Measurements from ENCODE around the gene SHMT2. TPM values are rescaled to one million over a fixed set of nuclear protein-coding genes. Genes with fewer than 3 reads are reported as not detected.

SHMT2 gene
- total and polyA plus RNA-seq, 8 donors, result 20.0 to 183 (median 55.5) TPM

DNA sequence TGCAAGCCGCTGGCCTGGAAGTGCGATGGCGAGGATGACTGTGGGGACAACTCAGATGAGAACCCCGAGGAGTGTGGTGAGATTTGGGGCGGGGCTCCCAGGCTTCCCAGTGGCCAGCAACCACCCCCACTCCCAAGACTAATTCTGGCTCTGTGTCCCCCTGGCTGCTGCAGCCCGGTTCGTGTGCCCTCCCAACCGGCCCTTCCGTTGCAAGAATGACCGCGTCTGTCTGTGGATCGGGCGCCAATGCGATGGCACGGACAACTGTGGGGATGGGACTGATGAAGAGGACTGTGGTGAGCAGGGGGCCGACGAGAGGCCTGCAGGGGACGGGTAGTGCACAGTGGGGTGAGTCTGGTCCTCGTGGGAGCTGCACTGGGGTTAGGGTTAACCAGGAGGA, 25.1 kb upstream of the SHMT2 start:
- Histone ChIP-seq H3K27ac (no peak overlapping the region), H3K9me3 (no peaks in the 10 kb centered on the region), H3K36me3 (no peaks in the 10 kb centered on the region), H3K4me1 (no peaks in the 10 kb centered on the region), H3K27me3 (no peaks in the 10 kb centered on the region), H3K4me3 (no peak overlapping the region)
- DNase-seq (no peak), FAIRE-seq (no peak), ATAC-seq (no peak)
- TF ChIP-seq, protein P1, sequence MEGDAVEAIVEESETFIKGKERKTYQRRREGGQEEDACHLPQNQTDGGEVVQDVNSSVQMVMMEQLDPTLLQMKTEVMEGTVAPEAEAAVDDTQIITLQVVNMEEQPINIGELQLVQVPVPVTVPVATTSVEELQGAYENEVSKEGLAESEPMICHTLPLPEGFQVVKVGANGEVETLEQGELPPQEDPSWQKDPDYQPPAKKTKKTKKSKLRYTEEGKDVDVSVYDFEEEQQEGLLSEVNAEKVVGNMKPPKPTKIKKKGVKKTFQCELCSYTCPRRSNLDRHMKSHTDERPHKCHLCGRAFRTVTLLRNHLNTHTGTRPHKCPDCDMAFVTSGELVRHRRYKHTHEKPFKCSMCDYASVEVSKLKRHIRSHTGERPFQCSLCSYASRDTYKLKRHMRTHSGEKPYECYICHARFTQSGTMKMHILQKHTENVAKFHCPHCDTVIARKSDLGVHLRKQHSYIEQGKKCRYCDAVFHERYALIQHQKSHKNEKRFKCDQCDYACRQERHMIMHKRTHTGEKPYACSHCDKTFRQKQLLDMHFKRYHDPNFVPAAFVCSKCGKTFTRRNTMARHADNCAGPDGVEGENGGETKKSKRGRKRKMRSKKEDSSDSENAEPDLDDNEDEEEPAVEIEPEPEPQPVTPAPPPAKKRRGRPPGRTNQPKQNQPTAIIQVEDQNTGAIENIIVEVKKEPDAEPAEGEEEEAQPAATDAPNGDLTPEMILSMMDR (IDR thresholded peaks at IDR 0.05), result no peak
- 88 to 91% methylated on average over 19 of the region's 19 CpGs for WGBS, 2 donors
- intact Hi-C loops (cut with DNase I), result no loop called here

DNA sequence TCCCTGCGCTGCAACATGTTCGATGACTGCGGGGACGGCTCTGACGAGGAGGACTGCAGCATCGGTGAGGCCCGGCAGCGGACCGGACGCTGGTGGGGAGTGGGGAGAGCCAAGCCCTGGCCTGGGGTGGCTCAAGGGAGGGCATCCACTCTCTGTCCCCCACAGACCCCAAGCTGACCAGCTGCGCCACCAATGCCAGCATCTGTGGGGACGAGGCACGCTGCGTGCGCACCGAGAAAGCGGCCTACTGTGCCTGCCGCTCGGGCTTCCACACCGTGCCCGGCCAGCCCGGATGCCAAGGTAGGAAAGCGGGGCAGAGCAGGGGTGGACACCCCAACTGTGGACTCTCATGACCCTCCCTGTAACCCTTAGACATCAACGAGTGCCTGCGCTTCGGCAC, 24.3 kb upstream of the SHMT2 start:
- 94 to 98% methylated on average over 26 of the region's 26 CpGs for WGBS, 2 donors
- H3K4me1 ChIP-seq, result no peaks in the 10 kb centered on the region
- no peak for ATAC-seq

DNA sequence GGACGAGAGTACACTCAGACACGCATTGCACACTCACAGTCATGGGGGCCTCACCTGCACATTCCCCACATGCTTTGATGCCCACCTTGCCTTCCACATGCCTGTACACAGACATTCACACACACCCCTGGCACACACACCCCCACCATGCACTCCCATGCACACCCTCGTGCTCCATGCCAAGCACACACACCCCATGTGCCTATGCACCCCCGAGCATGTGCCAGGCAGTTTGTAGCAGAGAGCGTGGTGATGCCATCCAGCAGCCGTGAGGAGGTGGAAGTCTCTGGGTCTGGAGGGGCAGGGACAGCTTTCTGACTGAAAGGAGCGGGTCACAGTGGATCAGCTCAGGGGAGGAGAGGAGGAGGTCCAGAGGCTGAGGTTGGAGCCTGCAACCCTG, 23.6 kb upstream of the SHMT2 start:
- no peak for ATAC-seq
- H3K36me3 ChIP-seq, result no peaks in the 10 kb centered on the region
- FAIRE-seq, result no peak
- no peak overlapping the region for H3K27ac ChIP-seq
- no peaks in the 10 kb centered on the region for H3K27me3 ChIP-seq
- no peaks in the 10 kb centered on the region for H3K9me3 ChIP-seq
- no peak overlapping the region for H3K4me3 ChIP-seq
- intact Hi-C loops (cut with DNase I), result no loop called here
- TF ChIP-seq, protein P1 (IDR thresholded peaks at IDR 0.05), result no peak
- 84 to 93% methylated on average over 7 of the region's 7 CpGs for WGBS, 2 donors
- no peak for DNase-seq
- H3K4me1 ChIP-seq, result no peaks in the 10 kb centered on the region

More for the DNA sequence above, 24.3 kb upstream of the SHMT2 start:
- TF ChIP-seq, protein P1 (IDR thresholded peaks at IDR 0.05), result no peak
- Histone ChIP-seq H3K4me3 (no peak overlapping the region), H3K36me3 (no peaks in the 10 kb centered on the region), H3K27me3 (no peaks in the 10 kb centered on the region), H3K27ac (no peak overlapping the region), H3K9me3 (no peaks in the 10 kb centered on the region)
- intact Hi-C loops (cut with DNase I), result no loop called here
- no peak for FAIRE-seq
- no peak for DNase-seq

DNA sequence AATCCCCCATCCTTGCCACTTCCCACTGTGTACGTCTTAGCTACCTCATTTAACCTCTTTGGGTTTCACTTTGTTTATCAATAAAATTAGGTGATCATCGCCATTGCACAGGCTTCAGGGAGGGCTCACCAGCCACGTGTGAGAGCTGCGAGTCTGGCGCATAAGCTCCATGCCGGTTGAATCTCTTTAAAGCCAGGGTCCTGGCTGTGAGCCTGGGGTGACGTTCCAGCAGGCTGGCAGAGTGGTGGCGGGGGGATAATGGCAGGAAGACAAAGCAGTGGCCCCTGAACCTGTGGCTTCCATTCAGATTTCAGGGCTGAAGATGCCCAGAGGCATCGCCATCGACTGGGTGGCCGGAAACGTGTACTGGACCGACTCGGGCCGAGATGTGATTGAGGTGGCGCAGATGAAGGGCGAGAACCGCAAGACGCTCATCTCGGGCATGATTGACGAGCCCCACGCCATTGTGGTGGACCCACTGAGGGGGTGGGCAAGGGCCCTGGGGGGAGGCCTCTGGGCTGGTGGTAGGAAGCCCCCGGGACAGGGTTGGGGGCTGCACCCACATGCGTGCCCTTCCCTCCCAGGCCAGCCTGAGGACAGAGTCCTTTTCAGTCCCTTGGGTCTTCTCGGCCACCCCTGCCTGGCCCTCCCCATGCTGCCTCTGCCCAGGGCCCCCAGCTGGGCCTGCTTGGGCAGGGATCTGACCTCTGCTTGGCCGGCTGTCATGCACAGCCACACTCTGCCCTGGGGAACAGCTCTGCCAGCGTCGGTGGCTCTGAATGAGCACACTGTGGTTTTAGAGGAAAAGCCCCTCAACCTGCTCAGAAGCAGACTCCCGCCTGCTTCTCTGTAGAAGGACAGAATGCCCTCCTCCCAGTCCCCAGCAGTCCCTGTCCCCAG, 21.5 kb upstream of the SHMT2 start:
- Histone ChIP-seq H3K9me3 (no peaks in the 10 kb centered on the region), H3K36me3 (no peaks in the 10 kb centered on the region), H3K27ac (no peak overlapping the region), H3K4me3 (no peak overlapping the region), H3K27me3 (no peaks in the 10 kb centered on the region), H3K4me1 (no peaks in the 10 kb centered on the region)
- WGBS, 2 donors, result 87 to 89% methylated on average over 28 to 29 of the region's 29 CpGs
- intact Hi-C loops (cut with DNase I), result loop anchor here in 1 of 3 donors (2.0 kb wide), 1 partner anchor 35 kb away; no protein-coding TSS in a partner anchor
- ATAC-seq (no peak), FAIRE-seq (no peak), DNase-seq (no peak)
- TF ChIP-seq, protein P1 (IDR thresholded peaks at IDR 0.05), result no peak
